Thyroid gland (tissue), 4 donors: ENCODE measurements around the gene ZMPSTE24. TPM values are rescaled to one million over a fixed set of nuclear protein-coding genes. Genes with fewer than 3 reads are reported as not detected.

Experiments used
- DNase-seq, 2 donors: peaks; one replicate each; pipeline ENCODE4 v3.0.0-alpha.2; 2019
- H3K27ac ChIP-seq, 3 donors: fragments of 200-600 bp; sonication (generic); 1 replicate in 2 of 3; 2 replicates in 1 of 3; pipeline ENCODE4 v1.5.1; 2016 to 2019; ENCODE audit warnings: mild to moderate bottlenecking in 1 of 3, moderate library complexity in 1 of 3
- H3K27me3 ChIP-seq: fragments of 200-600 bp; sonication (generic); one replicate; pipeline ENCODE4 v1.5.1; 2019
- H3K36me3 ChIP-seq, 2 donors: fragments of 200-600 bp; sonication (generic); one replicate each; pipeline ENCODE4 v1.5.1; 2016 to 2019
- H3K4me1 ChIP-seq, 2 donors: fragments of 200-600 bp; sonication (generic); one replicate each; pipeline ENCODE4 v1.5.1; 2017 to 2019
- H3K4me3 ChIP-seq, 3 donors: fragments of 200-600 bp; sonication (generic); replicated peaks in 1 of 3; 1 replicate in 2 of 3; 2 replicates in 1 of 3; pipeline ENCODE4 v1.5.1; 2016; ENCODE audit warnings: mild to moderate bottlenecking in 1 of 3
- H3K9me3 ChIP-seq: fragments of 200-600 bp; sonication (generic); one replicate; pipeline ENCODE4 v1.5.1; 2017
- POLR2A ChIP-seq, 2 donors: fragments of 450-650 bp; IDR thresholded peaks; one replicate each; pipeline ENCODE4 v1.6.1; 2017; ENCODE audit warnings: antibody characterized with exemption in 2 of 2, mild to moderate bottlenecking in 2 of 2, moderate library complexity in 1 of 2
- WGBS, 2 donors: methylation state at CpG; one replicate each; pipeline ENCODE4 v1.1.5; 2017; 5-methylcytosine and 5-hydroxymethylcytosine counted together
- intact Hi-C: fragments of 100-400 bp; cut with DNase I; formaldehyde crosslinking; loops from one replicate; pipeline ENCODE4 v1.15.1; 2023
- total RNA-seq, 4 donors: library from RNA; depleted of rRNA; stranded (reverse); fragments of >200 nt; gene quantifications; one replicate each; pipeline ENCODE4 v1.2.3, GENCODE V29; 2016
- TF ChIP-seq, protein P1 (sequence below), 6 experiments: fragments of 200-600 bp in 3 of 6; fragments of 450-650 bp in 3 of 6; sonication (generic) in 3 of 6; IDR thresholded peaks; one replicate each; pipeline ENCODE4 v1.5.1; 2016 to 2019; ENCODE audit warnings: antibody characterized with exemption in 6 of 6, mild to moderate bottlenecking in 2 of 6, inconsistent platforms in 1 of 6, moderate library complexity in 1 of 6

Gene ZMPSTE24
- total RNA-seq, 4 donors from 2014 or later = 45.1 to 61.7 (median 56.7) TPM

DNA sequence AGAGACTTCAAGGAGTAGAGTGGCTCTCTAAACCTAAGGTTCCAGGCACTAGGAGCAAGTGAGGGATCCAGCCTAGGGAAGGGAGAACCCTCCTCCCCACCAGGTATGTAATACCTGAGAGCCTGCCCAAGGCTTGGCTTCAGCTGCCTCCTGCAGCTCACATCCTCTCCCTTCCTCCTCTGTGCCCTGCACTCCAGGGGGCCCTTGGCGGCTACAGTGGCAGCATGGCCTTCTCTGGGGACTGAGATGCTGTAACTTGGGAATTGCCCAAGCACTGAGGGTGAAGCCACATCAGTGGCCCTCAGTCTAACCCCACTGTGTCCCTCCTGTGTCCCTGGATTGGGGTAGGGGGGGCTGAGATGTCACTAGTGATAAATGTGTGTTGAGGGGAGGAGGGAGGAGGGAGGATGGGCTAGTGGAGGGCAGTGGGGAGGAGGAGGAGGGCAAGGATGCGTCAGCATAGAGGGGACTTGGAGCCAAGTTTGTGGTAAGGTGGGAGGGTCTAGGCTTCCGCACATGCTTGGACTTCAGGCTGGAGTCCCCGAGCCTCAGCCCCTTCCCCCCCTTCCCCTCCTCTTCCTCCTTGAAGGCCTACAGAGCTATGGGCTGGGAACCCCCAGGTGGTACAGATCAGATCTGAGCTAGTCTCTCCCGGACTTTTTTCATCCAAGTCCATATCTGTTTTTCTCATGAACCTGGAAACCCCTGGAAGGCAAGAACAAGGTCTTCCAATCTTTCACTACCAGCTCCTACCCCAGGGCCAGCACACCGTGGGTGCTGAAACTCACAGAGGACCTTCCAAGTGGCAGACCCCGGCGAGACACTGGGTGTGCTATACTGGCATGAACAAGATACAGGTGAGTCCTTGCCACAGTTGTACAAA, 41.6 kb downstream of the ZMPSTE24 start:
- Histone ChIP-seq H3K27ac (no peak overlapping the region), H3K4me3 (no peak overlapping the region), H3K9me3 (no peaks in the 10 kb centered on the region), H3K4me1 (no peaks in the 10 kb centered on the region), H3K36me3 (no peaks in the 10 kb centered on the region), H3K27me3 (no peaks in the 10 kb centered on the region)
- intact Hi-C loops = no loop called here
- TF ChIP-seq, protein P1, sequence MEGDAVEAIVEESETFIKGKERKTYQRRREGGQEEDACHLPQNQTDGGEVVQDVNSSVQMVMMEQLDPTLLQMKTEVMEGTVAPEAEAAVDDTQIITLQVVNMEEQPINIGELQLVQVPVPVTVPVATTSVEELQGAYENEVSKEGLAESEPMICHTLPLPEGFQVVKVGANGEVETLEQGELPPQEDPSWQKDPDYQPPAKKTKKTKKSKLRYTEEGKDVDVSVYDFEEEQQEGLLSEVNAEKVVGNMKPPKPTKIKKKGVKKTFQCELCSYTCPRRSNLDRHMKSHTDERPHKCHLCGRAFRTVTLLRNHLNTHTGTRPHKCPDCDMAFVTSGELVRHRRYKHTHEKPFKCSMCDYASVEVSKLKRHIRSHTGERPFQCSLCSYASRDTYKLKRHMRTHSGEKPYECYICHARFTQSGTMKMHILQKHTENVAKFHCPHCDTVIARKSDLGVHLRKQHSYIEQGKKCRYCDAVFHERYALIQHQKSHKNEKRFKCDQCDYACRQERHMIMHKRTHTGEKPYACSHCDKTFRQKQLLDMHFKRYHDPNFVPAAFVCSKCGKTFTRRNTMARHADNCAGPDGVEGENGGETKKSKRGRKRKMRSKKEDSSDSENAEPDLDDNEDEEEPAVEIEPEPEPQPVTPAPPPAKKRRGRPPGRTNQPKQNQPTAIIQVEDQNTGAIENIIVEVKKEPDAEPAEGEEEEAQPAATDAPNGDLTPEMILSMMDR (IDR thresholded peaks at IDR 0.05) = no peak
- no peak for TF ChIP-seq POLR2A (IDR thresholded peaks at IDR 0.05)
- 54 to 58% methylated on average over 5 to 8 of the region's 8 CpGs for WGBS, 2 donors
- DNase-seq = no peak

DNA sequence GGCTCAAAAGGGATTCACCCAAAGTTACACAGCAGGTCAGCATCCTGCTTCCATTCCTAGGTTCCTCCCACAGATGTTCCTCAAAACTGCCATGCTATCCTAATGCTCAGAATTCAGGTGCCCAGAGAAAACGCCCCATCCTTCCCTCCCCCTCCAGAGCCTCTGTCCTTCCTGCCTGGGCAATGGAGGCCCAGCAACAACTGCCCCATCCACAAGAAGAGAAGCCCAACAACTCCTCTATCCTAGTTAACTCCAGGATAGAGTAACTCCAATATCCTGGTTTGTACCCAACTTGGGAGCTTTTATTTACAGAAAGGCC, 42.2 kb downstream of the ZMPSTE24 start:
- DNase-seq = no peak

DNA sequence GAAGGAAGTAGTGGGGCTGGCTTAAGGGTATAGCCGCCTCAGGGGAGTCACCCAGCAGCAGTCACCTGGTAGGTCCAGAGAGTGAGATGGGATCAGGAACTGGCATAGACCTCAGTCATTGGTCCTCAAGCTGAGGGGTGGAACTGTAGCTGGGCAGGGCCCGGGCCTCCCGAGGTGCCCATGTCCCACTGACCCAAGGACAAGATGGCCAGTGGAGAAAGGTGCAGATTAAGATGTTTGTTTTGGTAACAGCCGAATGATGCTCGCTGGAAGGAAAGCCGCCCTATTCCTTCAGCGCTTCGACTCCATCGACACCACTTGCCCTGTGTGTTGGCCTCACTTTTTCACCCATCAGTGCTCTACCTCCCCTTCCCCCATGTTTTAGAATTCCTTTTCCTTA, 42.6 kb downstream of the ZMPSTE24 start:
- TF ChIP-seq POLR2A (IDR thresholded peaks at IDR 0.05) = no peak
- TF ChIP-seq, protein P1 (IDR thresholded peaks at IDR 0.05) = no peak
- no peak overlapping the region for H3K27ac ChIP-seq
- intact Hi-C loops = no loop called here
- H3K36me3 ChIP-seq = no peaks in the 10 kb centered on the region
- no peaks in the 10 kb centered on the region for H3K27me3 ChIP-seq
- no peak overlapping the region for H3K4me3 ChIP-seq
- DNase-seq = no peak
- no peaks in the 10 kb centered on the region for H3K4me1 ChIP-seq
- 95 to 96% methylated on average over 9 of the region's 9 CpGs for WGBS, 2 donors
- no peaks in the 10 kb centered on the region for H3K9me3 ChIP-seq

More for the DNA sequence above, 42.2 kb downstream of the ZMPSTE24 start:
- no peak overlapping the region for H3K27ac ChIP-seq
- no peaks in the 10 kb centered on the region for H3K9me3 ChIP-seq
- no peaks in the 10 kb centered on the region for H3K4me1 ChIP-seq
- no peaks in the 10 kb centered on the region for H3K36me3 ChIP-seq
- no peak overlapping the region for H3K4me3 ChIP-seq
- intact Hi-C loops = no loop called here
- TF ChIP-seq, protein P1 (IDR thresholded peaks at IDR 0.05) = no peak
- TF ChIP-seq POLR2A (IDR thresholded peaks at IDR 0.05) = no peak
- H3K27me3 ChIP-seq = no peaks in the 10 kb centered on the region
- 86 to 90% methylated on average over 1 of the region's 1 CpG for WGBS, 2 donors

DNA sequence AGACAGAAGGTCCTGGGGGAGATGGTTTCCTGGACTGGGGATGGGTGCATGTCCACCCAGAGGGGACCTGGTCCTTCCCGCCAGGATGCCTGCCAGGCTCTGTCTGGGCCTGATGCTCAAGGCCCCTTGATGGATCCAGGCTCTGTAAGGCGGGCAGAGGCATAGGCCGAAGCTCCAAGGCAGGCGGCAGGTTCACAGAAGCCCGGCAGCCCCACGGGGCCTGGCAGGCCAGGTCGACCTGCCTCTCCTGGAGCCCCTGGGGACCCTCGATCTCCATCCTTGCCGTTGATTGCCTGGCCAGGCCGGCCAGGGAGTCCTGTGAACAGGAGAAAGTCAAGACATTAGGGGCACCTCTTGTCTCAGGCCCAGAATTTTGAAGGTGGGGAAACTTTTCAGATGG, 43.0 kb downstream of the ZMPSTE24 start:
- Histone ChIP-seq H3K4me1 (no peaks in the 10 kb centered on the region), H3K9me3 (no peaks in the 10 kb centered on the region), H3K27ac (no peak overlapping the region), H3K36me3 (no peaks in the 10 kb centered on the region), H3K4me3 (no peak overlapping the region), H3K27me3 (no peaks in the 10 kb centered on the region)
- 95 to 100% methylated on average over 1 to 10 of the region's 10 CpGs for WGBS, 2 donors
- intact Hi-C loops = no loop called here
- TF ChIP-seq, protein P1 (IDR thresholded peaks at IDR 0.05) = no peak
- TF ChIP-seq POLR2A (IDR thresholded peaks at IDR 0.05) = no peak
- no peak for DNase-seq

DNA sequence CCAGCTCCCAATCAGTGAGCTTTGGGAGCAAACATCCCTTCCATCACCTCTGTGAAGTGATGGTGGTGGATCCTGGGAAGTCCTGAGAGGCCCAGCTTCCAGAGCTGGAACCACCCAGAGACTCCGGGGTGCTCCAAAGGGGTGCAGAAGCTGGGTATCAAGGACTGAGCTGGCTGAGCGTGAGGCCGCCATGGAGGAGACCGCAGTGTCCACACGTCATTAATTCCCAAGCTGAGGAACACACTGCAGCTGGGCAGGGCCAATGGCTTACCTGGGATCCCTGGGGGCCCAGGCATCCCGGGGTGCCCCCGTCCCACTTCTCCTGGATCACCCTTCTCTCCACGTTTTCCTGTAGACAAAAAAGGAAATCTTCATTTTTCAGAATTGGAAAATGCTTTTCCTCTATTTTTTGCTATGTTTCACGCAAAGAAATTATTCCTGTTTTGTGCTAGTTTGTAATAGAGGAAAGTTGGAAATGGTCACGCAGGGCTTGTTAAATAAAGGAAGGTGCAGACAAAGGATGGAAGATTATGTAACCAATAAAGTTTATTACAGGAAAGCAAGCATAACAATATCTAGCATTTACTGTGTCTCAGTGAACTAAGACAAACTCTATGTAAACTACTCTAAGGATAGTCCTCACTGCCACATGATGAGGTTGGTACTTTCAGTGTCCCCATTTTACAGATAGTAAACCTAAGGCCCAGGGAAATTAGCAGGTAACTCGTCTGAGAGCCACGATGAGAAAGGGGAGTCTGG, 43.7 kb downstream of the ZMPSTE24 start:
- no peaks in the 10 kb centered on the region for H3K27me3 ChIP-seq
- no peak for DNase-seq
- intact Hi-C loops = no loop called here
- no peak for TF ChIP-seq POLR2A (IDR thresholded peaks at IDR 0.05)
- TF ChIP-seq, protein P1 (IDR thresholded peaks at IDR 0.05) = no peak
- H3K9me3 ChIP-seq = no peaks in the 10 kb centered on the region
- H3K36me3 ChIP-seq = no peaks in the 10 kb centered on the region
- H3K27ac ChIP-seq = no peak overlapping the region
- H3K4me3 ChIP-seq = no peak overlapping the region
- H3K4me1 ChIP-seq = no peaks in the 10 kb centered on the region
- WGBS, 2 donors = 91 to 93% methylated on average over 10 to 11 of the region's 12 CpGs
